Left renal pelvis (tissue), 4 donors: Measurements from ENCODE around the gene CREB1. TPM values are rescaled to one million over a fixed set of nuclear protein-coding genes. Genes with fewer than 3 reads are reported as not detected.
"Not testable (repeated sequence)": the region's sequence is repeated elsewhere in the genome, so short reads cannot be mapped to it uniquely, and the experiment has no call there.

Source experiments
- DNase-seq, 4 donors: peaks; one replicate each; pipeline ENCODE4 v3.0.0-alpha.2; 2013; ENCODE audit warnings: low read depth in 4 of 4, low spot score in 3 of 4
- polyA plus RNA-seq, 4 donors: library from polyadenylated mRNA; unstranded; fragments of 120-200 nt; gene quantifications; one replicate each; pipeline ENCODE4 v1.2.1, GENCODE V29; 2013; ENCODE audit not compliant: insufficient read length in 4 of 4

The CREB1 gene
- polyA plus RNA-seq, 4 donors: 65.5 to 75.8 (median 69.5) TPM

GRCh38 chr2:207606829-207607228, 77.1 kb downstream of the CREB1 start:
- DNase-seq: no peak

GRCh38 chr2:207612714-207613113, 83.0 kb downstream of the CREB1 start:
- DNase-seq: no peak

- no peak for DNase-seq
These were observed 85.1 kb downstream of the CREB1 start for GRCh38 chr2:207614824-207615223.

GRCh38 chr2:207616185-207616584, 86.4 kb downstream of the CREB1 start:
- no peak for DNase-seq

GRCh38 chr2:207617011-207617671, 87.4 kb downstream of the CREB1 start:
- DNase-seq: no peak

- DNase-seq: no peak
These were observed 90.0 kb downstream of the CREB1 start for GRCh38 chr2:207619764-207620203.

- DNase-seq: no peak
These were observed 91.8 kb downstream of the CREB1 start for GRCh38 chr2:207621501-207622039.

- DNase-seq: peak in 2 of 4 donors; percentile 41 to 48
These were observed 94.6 kb downstream of the CREB1 start for GRCh38 chr2:207624185-207625013.

GRCh38 chr2:207625014-207625907, 95.5 kb downstream of the CREB1 start, which contains the start of gene METTL21A:
Gene METTL21A (minus strand): TSS chr2:207625394. CDS start chr2:207624375, 1,019 bp downstream.
- peak; percentile 61 to 77 (median 68) for DNase-seq

GRCh38 chr2:207629553-207629952, 99.8 kb downstream of the CREB1 start:
- no peak for DNase-seq

GRCh38 chr2:207630491-207630890, 100.7 kb downstream of the CREB1 start:
- DNase-seq: no peak

- no peak for DNase-seq
These were observed 103.1 kb downstream of the CREB1 start for GRCh38 chr2:207632575-207633493.

GRCh38 chr2:207633686-207634085, 103.9 kb downstream of the CREB1 start:
- no peak for DNase-seq

- no peak for DNase-seq
These were observed 105.9 kb downstream of the CREB1 start for GRCh38 chr2:207635468-207636200.

- DNase-seq: not testable (repeated sequence)
These were observed 109.5 kb downstream of the CREB1 start for GRCh38 chr2:207639288-207639687.

- DNase-seq: no peak
These were observed 110.4 kb downstream of the CREB1 start for GRCh38 chr2:207640160-207640559.

GRCh38 chr2:207640661-207641060, 110.9 kb downstream of the CREB1 start:
- DNase-seq: no peak

GRCh38 chr2:207643892-207644291, 114.1 kb downstream of the CREB1 start:
- no peak for DNase-seq

- not testable (repeated sequence) for DNase-seq
These were observed 116.8 kb downstream of the CREB1 start for GRCh38 chr2:207646582-207646981.
